NCI-H510A treated with DMSO at 0.1 percent for 48 hours (cell line): ENCODE measurements around the gene DCC.

Source experiments
- DNase-seq: peaks from one replicate; lab custom pipeline; 2025; lab: John Stamatoyannopoulos, UW

DCC gene

GRCh38 chr18:52933356-52933755, 593.4 kb downstream of the DCC start:
- no peak for DNase-seq

GRCh38 chr18:52936931-52937330, 596.9 kb downstream of the DCC start:
- DNase-seq = no peak

DNA sequence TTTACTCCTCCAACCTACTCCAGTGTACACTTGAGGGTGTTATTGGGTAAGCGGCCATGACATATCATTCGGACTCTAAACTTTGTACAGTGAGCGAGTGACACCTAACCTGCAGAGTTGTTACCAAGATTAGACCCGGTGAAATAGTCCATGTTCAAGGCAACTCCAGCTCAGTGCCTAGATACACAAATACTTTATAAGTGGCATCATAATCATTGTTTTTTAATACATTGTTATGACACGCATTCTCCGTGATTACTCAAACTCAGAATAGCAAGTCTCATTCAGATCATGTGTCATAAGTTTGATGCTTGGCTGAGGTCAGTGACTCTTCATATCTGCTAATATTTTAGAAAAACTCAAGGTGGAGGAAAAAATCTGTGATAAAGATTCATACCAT, 597.8 kb downstream of the DCC start:
- DNase-seq = no peak

GRCh38 chr18:52945552-52945951, 605.6 kb downstream of the DCC start:
- no peak for DNase-seq

DNA sequence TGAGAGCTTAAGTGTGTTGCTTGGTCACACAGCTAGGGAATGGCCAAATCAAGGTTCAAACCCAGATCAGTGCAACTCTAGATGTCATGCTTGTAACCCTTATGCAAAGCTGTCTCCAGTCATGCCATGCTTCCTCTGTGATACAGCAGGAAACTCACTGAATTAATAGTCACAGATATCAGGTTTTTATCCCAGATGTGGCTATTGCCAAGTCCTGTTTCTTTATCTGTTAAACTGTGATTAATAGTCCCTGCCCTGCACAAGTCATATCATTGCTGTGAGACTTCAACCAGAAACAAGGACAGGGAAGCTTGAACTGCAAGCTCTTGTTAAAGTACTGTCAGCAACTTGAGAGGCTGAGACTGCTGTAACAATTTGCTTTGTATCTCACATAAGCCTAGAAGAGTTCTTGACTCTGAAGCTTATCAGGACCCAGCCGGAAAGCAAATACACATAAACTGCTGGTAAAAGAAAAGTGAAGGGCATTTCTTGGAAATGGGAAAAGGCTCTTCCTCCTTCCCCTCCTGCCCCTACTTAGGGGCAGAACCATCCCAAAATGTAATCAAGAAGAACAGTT, 609.0 kb downstream of the DCC start:
- DNase-seq = no peak

DNA sequence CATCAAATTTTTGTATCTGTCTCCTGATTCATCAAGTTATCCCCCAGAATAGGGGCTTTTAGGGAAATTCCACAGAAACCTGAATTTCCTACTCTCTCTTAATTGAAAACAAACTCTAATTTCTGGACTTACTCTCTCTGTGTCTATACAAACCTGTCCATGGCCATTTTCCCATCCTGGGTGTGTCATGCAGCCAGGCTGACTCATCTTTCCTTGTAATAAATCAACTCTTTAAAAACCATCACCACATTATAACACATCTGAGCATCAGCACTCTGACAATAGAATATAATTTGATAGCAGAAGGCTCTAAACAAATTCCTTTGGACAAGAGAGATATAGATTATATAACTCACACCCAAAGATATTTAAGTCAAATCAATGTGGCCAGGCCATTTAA, 610.2 kb downstream of the DCC start:
- no peak for DNase-seq

DNA sequence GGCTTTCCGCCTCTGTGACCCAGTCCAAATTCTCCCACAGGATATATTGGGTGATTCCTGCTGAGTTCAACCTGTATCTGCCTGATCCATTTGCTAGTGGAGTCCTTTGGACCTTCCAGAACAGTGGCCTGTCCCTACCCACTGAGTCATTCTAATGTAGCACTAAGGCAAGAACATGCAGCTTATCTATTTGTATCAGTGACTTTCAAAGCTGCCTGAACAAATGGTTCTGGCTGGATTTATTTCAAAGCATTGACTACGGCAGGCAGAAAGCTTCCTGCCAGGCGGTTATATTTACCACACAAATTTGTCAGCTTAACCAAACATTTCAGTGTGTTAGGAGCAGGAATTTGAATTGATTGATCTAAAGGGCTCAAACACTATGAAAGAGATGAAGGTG, 613.4 kb downstream of the DCC start:
- no peak for DNase-seq

DNA sequence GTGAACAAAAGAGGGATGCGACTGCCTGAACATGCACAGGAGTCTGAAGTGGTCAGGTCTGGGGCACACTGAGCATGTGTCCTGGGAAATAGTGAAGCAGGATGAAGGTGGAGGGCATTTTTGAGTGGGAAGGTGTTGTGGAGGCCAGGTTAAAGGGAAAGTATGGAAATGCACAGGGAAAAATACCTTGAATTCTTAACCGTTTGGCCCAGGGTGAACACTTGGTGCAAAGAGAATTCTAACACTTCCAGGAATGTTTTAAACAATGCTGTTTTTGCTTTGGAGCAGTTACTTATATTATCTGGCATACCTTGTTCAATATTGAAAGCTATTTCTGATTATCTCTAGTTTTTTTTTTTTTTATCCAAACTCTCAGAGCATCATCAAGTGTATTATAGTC, 623.5 kb downstream of the DCC start:
- DNase-seq = no peak

- DNase-seq = no peak
These were observed 630.7 kb downstream of the DCC start for GRCh38 chr18:52970686-52971085.

GRCh38 chr18:52971097-52971496, 631.1 kb downstream of the DCC start:
- no peak for DNase-seq

DNA sequence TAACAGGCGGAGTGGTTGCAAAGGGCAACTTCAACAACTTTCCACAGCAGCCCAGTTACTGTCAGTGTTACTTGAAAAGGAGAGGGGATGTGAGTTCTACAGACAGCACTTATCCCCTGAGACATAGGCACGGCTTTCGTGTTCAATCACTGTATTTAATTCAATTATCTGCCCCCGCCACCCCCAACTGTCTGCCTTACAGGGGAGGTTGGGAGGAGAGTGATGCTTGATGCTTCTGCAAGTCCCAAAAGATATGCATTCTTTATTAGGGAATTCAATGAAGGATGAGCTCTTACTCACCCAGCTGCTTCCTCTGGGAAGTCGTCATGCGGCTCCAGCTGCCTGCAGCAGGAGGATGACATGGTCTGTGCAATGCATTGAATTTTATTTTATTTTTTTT, 639.9 kb downstream of the DCC start:
- no peak for DNase-seq

GRCh38 chr18:52991246-52991645, 651.2 kb downstream of the DCC start:
- no peak for DNase-seq

GRCh38 chr18:52992041-52992440, 652.0 kb downstream of the DCC start:
- peak; percentile 12 for DNase-seq

GRCh38 chr18:52995875-52996274, 655.9 kb downstream of the DCC start:
- peak; percentile 82 for DNase-seq

- DNase-seq = no peak
These were observed 659.6 kb downstream of the DCC start for GRCh38 chr18:52999633-53000032.

GRCh38 chr18:53004798-53005197, 664.8 kb downstream of the DCC start:
- no peak for DNase-seq

DNA sequence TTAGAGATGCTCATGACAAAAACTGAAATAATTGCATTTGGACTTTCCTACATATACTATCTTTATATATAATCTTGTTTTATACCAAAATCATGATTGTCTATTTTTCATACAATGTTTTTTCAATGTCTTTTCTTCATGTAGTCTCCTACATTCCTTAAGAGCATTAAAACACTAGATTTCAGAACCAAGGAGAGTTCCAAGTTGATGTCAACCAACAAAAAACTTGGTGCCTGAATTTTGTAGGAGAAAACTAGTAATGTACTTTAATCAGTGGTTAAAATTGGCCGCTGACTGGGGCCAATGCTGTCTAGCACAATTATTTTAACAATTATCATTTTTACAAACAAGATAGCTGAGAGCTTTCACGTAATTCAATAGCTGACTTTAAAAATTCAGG, 678.8 kb downstream of the DCC start:
- DNase-seq = no peak

DNA sequence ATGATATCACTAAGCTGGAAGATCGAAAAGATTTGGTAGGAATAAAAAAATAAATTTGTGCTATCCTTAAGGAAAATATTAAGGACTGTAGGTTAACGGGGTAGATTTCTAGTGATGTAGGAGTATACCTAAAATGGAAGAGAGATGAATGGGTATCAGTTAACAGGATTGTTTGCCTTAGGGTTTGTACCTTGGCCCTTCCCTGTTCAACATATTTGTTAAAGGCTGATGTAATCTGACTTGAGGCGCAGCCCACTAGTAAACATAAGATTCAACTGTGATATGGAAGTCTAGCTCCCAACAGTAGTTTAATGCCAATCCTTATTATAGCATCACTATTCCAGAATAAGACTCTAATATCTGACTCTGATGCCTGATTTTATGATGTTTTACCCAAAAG, 685.2 kb downstream of the DCC start:
- peak; percentile 10 for DNase-seq

GRCh38 chr18:53028565-53028964, 688.6 kb downstream of the DCC start:
- DNase-seq = no peak

DNA sequence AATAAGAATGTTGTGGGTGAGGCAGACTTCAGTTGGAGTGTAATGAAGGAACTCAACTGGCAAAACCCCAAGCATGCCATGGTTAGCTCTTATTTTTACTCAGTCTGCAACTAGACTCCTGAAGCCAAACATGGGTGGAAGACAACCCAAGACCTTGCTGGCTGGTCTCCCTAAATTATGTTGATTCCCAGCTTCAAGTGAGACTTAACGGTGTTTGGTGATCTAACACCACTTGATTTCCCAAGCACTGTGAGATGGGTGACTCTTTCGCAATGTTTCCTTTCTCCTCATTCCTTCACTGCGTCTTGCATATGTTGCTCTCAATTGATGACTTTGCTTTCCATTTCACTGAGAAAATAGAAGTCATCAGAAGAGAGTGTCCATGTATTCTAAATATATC, 693.1 kb downstream of the DCC start:
- no peak for DNase-seq

- DNase-seq = no peak
These were observed 698.6 kb downstream of the DCC start for GRCh38 chr18:53038608-53039007.

DNA sequence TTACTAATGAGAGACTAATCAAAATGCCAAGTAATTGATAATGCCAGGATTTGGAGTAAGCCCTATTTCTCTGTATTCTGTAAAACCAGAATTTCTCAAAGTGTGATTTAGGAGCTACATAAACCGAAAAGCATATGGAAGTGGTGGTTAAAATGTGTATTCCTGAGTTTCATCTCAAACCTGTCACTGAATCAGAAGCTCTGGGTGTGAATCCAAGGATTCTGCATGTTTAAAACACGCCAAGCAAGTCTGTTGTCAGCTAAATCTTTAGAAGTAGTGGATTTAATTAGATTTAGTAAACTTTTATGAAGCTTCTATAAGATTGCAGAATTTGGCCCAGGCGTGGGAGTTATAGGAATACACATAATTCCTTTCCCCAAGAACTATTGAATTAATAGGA, 700.3 kb downstream of the DCC start:
- DNase-seq = no peak

GRCh38 chr18:53056064-53056463, 716.1 kb downstream of the DCC start:
- no peak for DNase-seq

GRCh38 chr18:53070788-53071187, 730.8 kb downstream of the DCC start:
- peak; percentile 80 for DNase-seq

DNA sequence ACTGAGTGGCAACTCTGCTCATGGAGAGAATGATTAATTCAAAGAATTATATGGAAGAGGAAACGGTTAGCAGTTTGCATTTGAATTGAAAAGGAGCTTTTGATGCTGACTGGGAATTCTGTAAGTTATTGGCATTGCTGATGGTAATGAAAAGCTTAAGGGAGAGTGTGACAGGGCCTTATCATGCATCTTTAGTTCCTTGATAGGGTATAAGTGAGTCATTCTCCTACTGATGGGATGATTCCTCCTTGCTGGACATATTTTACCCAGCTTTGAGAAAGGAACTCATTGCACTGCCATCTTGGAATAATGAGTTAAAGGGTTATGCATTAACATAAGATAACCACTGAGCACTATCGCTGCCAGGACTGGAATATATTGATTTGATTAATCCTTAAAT, 740.7 kb downstream of the DCC start:
- DNase-seq = no peak
